Activated CD4-positive, alpha-beta memory T cell treated with anti-CD3 and anti-CD28 coated beads for 36 hours (primary cell): ENCODE measurements around the gene ZNF189. TPM values are rescaled to one million over a fixed set of nuclear protein-coding genes. Genes with fewer than 3 reads are reported as not detected.

ENCODE experiments used
- CTCF ChIA-PET: fragments of 350-600 bp; sonication (Branson Sonifier 250); formaldehyde crosslinking; loops from one replicate; lab custom pipeline; 2021; ENCODE audit warnings: antibody characterized with exemption, inconsistent platforms; lab: Charles Lee
- POLR2A ChIA-PET: fragments of 350-600 bp; sonication (Branson Sonifier 250); formaldehyde crosslinking; loops from one replicate; lab custom pipeline; 2021; ENCODE audit warnings: antibody characterized with exemption; lab: Charles Lee
- DNase-seq: peaks from one replicate; pipeline ENCODE4 v3.0.0-alpha.2; 2020
- H3K27ac Mint-ChIP-seq: one replicate; pipeline ENCODE4 v1.8.0; 2021; ENCODE audit warnings: mixed read lengths
- H3K27me3 Mint-ChIP-seq: one replicate; pipeline ENCODE4 v1.8.0; 2021; ENCODE audit warnings: mixed read lengths
- H3K36me3 Mint-ChIP-seq: one replicate; pipeline ENCODE4 v1.8.0; 2021; ENCODE audit warnings: mixed read lengths
- H3K4me1 Mint-ChIP-seq: one replicate; pipeline ENCODE4 v1.8.0; 2021; ENCODE audit warnings: low read depth, mixed read lengths
- H3K4me3 Mint-ChIP-seq: one replicate; pipeline ENCODE4 v1.8.0; 2021; ENCODE audit warnings: mild to moderate bottlenecking, mixed read lengths
- H3K9me3 Mint-ChIP-seq: one replicate; pipeline ENCODE4 v1.8.0; 2021; ENCODE audit warnings: mixed read lengths
- intact Hi-C: fragments of 100-400 bp; cut with micrococcal nuclease; formaldehyde crosslinking; loops from one replicate; pipeline ENCODE4 v1.15.1; 2023
- total RNA-seq, 2 experiments: library from RNA; stranded (reverse); gene quantifications; one replicate each; pipeline ENCODE4 v1.2.3, GENCODE V29; 2021

The ZNF189 gene
- total RNA-seq, 2 experiments from 2014 or later = 10.2 to 10.6 TPM

DNA sequence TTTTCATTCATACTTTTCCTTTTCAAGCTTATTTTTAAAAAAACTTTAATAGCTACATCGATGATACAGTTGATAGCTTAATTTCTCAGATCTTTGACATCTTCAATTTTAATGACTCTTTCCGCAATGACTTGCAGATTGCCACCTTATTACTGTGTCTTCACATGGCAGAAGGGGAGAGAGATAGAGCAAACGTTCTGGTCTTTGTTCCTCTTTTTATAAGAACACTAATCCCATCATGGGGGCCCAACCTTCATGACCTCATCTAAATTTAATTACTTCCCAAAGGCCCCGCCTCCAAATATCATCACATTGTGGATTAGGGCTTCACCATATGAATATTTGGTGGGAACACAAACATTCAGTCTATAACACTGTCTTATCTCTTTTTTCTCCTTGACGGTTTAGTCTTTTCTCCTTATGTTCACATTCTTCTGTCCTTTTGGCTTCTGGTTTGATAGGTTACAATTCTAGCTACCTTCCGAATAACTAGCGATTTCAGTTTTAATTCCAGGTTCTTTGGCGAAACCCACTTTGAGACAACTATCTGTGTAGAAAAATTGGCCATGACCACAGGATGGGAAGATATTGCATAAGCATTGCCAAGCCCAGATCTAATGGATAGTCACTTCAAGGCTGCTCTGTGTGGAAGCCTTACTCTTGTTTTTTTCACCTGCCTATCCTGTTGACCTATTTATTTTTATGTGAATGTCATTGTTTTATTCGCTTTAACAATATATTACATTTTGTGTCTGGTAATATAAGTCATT, 5.0 kb downstream of the ZNF189 start:
- ChIA-PET POLR2A (no interaction called here), CTCF (interaction anchor here (1.1 to 1.6 kb wide), 2 partner anchors 15 to 92 kb away, joined by 4 to 5 read pairs; no protein-coding TSS in a partner anchor)
- no peak for DNase-seq
- Mint-ChIP-seq H3K9me3 (peaks cover 48% of the 10 kb centered on the region), H3K36me3 (peaks cover 83% of the 10 kb centered on the region), H3K4me1 (peaks cover 36% of the 10 kb centered on the region), H3K4me3 (no peak overlapping the region), H3K27ac (no peak overlapping the region), H3K27me3 (no peaks in the 10 kb centered on the region)
- intact Hi-C loops = no loop called here

- H3K27ac Mint-ChIP-seq = no peak overlapping the region
These were observed 9.9 kb downstream of the ZNF189 start for GRCh38 chr9:101408374-101409078.

GRCh38 chr9:101409079-101409477, 10.4 kb downstream of the ZNF189 start:
- CTCF ChIA-PET = no interaction called here

More at GRCh38 chr9:101408374-101409078, 9.9 kb downstream of the ZNF189 start:
- intact Hi-C loops = no loop called here
- H3K36me3 Mint-ChIP-seq = peaks cover 88% of the 10 kb centered on the region
- ChIA-PET POLR2A (no interaction called here), CTCF (interaction anchor here (1.2 kb wide), 1 partner anchor 20 kb away, joined by 3 read pairs; no protein-coding TSS in a partner anchor)
- DNase-seq = no peak
- peaks cover 85% of the 10 kb centered on the region for H3K9me3 Mint-ChIP-seq
- H3K27me3 Mint-ChIP-seq = no peaks in the 10 kb centered on the region
- H3K4me3 Mint-ChIP-seq = no peak overlapping the region
- H3K4me1 Mint-ChIP-seq = peaks cover 3% of the 10 kb centered on the region

DNA sequence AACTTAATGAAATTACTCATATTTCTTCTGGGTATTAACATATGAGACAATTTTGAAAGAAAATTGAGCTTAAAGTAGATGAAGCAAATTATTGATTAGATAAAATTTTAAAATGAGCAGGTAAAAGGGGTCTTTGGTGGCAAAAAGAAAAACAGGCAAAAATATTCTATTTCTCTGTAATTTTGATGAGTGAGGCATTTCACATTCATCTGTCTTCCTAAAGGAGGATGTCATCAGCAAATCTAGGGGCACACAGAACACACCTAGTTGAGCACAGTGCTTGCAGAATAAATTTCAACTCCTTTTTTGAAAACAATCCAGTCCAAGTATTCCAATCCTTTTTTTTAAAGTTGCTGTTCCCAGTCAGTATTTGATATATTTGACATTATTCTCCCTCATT, 16.2 kb downstream of the ZNF189 start:
- intact Hi-C loops = no loop called here
- CTCF ChIA-PET = no interaction called here
- no peak overlapping the region for H3K27ac Mint-ChIP-seq
- no peaks in the 10 kb centered on the region for H3K4me1 Mint-ChIP-seq
- POLR2A ChIA-PET = no interaction called here
- H3K9me3 Mint-ChIP-seq = peaks cover 78% of the 10 kb centered on the region
- no peaks in the 10 kb centered on the region for H3K27me3 Mint-ChIP-seq
- H3K4me3 Mint-ChIP-seq = no peak overlapping the region
- no peak for DNase-seq
- peaks cover 47% of the 10 kb centered on the region for H3K36me3 Mint-ChIP-seq

More at GRCh38 chr9:101409079-101409477, 10.4 kb downstream of the ZNF189 start:
- POLR2A ChIA-PET = no interaction called here
- Mint-ChIP-seq H3K9me3 (peaks cover 83% of the 10 kb centered on the region), H3K27ac (no peak overlapping the region), H3K27me3 (no peaks in the 10 kb centered on the region), H3K36me3 (peaks cover 86% of the 10 kb centered on the region), H3K4me3 (no peak overlapping the region), H3K4me1 (no peaks in the 10 kb centered on the region)
- no peak for DNase-seq
- intact Hi-C loops = no loop called here

DNA sequence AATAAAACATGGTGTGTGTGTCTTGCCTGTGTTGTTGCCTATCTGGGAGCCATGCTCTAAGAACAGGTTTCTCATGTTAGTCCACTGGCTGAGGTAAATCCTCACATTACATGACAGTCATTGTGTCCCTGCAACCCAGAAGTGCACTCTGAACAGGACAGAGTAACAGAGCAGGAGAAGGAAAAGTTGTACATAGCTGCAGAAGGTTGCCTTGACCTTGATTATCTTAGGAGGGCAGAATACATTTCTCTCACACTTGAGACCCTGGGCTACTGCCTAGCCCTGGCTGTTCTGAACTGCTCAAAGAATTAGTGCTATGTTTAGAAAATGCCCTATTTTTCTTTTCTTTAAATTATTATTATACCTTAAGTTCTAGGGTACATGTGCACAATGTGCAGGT, 16.9 kb downstream of the ZNF189 start:
- intact Hi-C loops = no loop called here
- peaks cover 41% of the 10 kb centered on the region for H3K36me3 Mint-ChIP-seq
- POLR2A ChIA-PET = no interaction called here
- peaks cover 75% of the 10 kb centered on the region for H3K9me3 Mint-ChIP-seq
- H3K27ac Mint-ChIP-seq = no peak overlapping the region
- no peak overlapping the region for H3K4me3 Mint-ChIP-seq
- CTCF ChIA-PET = no interaction called here
- no peaks in the 10 kb centered on the region for H3K4me1 Mint-ChIP-seq
- H3K27me3 Mint-ChIP-seq = no peaks in the 10 kb centered on the region
- DNase-seq = no peak

- ChIA-PET POLR2A (no interaction called here), CTCF (no interaction called here)
- no peak for DNase-seq
- Mint-ChIP-seq H3K9me3 (peaks cover 67% of the 10 kb centered on the region), H3K27me3 (no peaks in the 10 kb centered on the region), H3K4me1 (no peaks in the 10 kb centered on the region), H3K4me3 (no peak overlapping the region), H3K36me3 (peaks cover 28% of the 10 kb centered on the region), H3K27ac (no peak overlapping the region)
- intact Hi-C loops = no loop called here
These were observed 18.7 kb downstream of the ZNF189 start for GRCh38 chr9:101417389-101417788.

DNA sequence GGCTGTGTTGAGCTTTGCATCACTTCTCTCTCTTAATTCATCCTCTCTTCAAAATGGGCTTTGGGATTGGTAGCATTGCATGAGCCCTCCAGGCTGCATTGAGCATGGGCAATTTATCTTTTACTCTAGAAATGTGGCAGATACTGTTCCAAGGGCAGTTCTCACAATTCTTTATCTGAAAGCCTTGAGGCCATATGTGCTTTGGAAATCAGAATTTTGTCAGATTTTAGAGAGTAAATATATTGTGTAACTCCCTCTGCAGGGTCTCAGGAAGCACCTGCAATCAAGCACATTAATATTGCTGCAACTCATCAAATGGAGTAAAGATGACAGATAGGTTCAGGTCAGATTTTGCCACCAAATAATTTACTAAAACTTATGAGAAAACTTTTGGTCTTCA, 19.3 kb downstream of the ZNF189 start:
- no peaks in the 10 kb centered on the region for H3K27me3 Mint-ChIP-seq
- DNase-seq = no peak
- peaks cover 62% of the 10 kb centered on the region for H3K9me3 Mint-ChIP-seq
- H3K4me1 Mint-ChIP-seq = no peaks in the 10 kb centered on the region
- POLR2A ChIA-PET = interaction anchor here (0.7 kb wide), 1 partner anchor 147 kb away, joined by 3 read pairs; no protein-coding TSS in a partner anchor
- intact Hi-C loops = no loop called here
- H3K27ac Mint-ChIP-seq = no peak overlapping the region
- CTCF ChIA-PET = no interaction called here
- no peak overlapping the region for H3K4me3 Mint-ChIP-seq
- peaks cover 24% of the 10 kb centered on the region for H3K36me3 Mint-ChIP-seq

DNA sequence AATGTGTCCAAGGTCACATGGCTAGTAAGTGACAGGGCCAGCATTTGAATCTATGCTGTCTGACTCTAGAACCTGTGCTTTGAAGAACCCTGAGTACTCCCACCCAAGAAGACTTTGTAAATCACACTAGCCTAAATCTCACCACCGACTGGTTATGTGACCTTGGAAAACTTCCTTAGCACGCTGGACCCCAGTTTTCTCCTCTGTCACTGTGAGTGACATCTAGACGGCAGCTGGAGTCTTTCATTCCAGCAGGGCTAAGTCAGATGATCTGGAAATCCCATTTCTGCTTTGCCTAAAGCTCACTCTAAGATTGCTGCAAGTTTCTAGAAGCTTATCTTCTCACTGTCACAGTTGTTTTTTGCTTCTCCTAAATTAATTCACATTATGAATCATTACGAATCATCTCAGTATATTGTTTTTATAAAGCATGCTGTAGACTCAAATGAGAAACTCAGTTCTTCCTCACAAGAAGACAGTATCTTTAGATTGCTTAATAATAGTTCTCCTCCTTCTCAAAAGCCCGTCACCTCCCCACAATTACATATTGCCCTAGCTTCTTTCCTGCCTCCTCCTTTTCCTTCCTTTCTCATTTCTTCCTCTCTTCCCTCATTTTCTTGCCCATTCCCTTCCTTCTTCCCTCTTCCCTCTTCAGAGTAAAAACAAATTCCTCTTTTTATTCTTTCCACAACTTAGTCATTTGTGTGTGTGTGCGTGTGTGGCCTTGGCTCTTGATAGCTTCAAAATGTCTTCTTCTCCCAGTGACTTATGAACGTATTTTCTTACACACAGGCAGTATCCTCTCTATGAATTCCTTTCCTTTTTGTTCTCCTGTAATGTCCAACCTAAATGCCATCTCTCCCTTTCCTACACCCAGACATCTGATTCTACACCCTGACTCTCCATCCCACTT, 20.1 kb downstream of the ZNF189 start:
- Mint-ChIP-seq H3K9me3 (peaks cover 57% of the 10 kb centered on the region), H3K36me3 (peaks cover 17% of the 10 kb centered on the region), H3K4me1 (no peaks in the 10 kb centered on the region), H3K27me3 (no peaks in the 10 kb centered on the region), H3K4me3 (no peak overlapping the region), H3K27ac (no peak overlapping the region)
- intact Hi-C loops = no loop called here
- ChIA-PET CTCF (no interaction called here), POLR2A (interaction anchor here (0.7 kb wide), 1 partner anchor 146 kb away, joined by 3 read pairs; no protein-coding TSS in a partner anchor)
- DNase-seq = no peak

DNA sequence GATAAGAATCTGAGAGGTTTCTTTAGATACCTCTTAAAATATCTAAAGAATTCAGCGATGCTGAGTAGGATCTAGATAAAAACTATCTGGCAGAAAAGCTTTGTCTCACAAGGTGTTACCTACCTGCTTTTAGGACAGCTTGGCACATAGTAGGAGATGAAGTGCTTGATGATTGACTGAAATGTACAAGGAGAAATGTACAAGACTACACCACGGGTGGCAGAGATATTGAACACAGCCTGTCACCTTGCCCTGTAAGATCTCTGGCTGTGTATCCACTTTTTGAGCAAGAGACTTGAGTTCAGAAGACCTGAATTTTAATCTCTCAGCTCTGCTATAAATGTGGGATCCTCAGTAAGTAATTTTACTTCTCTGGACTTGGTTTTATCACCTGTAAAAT, 21.2 kb downstream of the ZNF189 start:
- ChIA-PET POLR2A (no interaction called here), CTCF (no interaction called here)
- Mint-ChIP-seq H3K27ac (no peak overlapping the region), H3K9me3 (peaks cover 54% of the 10 kb centered on the region), H3K36me3 (peaks cover 13% of the 10 kb centered on the region), H3K27me3 (peaks cover 2% of the 10 kb centered on the region), H3K4me3 (no peak overlapping the region), H3K4me1 (no peaks in the 10 kb centered on the region)
- intact Hi-C loops = no loop called here
- no peak for DNase-seq

DNA sequence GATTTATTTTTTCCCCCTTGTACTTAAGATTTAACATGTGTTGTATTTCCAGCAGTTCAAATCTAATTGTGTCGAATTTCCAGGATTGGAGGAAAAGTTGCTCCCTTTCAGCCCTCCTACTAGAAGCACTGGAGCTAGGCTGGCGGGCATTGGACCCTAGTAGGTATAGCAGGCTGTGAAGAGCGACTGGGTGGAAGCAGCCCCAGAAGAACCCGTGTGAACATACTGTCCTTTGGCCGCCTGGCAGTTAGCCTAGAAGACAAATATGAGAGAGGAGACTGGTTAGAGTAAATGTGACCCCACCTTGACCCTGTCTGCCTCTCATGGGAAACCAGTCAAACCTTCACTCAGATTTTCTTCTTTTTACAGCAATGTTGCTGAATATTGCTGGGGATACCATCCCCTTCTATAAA, 23.0 kb downstream of the ZNF189 start:
- DNase-seq = no peak
- H3K4me1 Mint-ChIP-seq = no peaks in the 10 kb centered on the region
- intact Hi-C loops = no loop called here
- peaks cover 2% of the 10 kb centered on the region for H3K27me3 Mint-ChIP-seq
- peaks cover 46% of the 10 kb centered on the region for H3K9me3 Mint-ChIP-seq
- CTCF ChIA-PET = no interaction called here
- H3K36me3 Mint-ChIP-seq = peaks cover 10% of the 10 kb centered on the region
- no peak overlapping the region for H3K4me3 Mint-ChIP-seq
- POLR2A ChIA-PET = no interaction called here
- no peak overlapping the region for H3K27ac Mint-ChIP-seq

- Mint-ChIP-seq H3K4me1 (no peaks in the 10 kb centered on the region), H3K27ac (no peak overlapping the region), H3K27me3 (peaks cover 2% of the 10 kb centered on the region), H3K36me3 (peaks cover 2% of the 10 kb centered on the region), H3K9me3 (peaks cover 6% of the 10 kb centered on the region), H3K4me3 (no peak overlapping the region)
- no peak for DNase-seq
- intact Hi-C loops = no loop called here
- CTCF ChIA-PET = interaction anchor here (1.2 kb wide), 1 partner anchor 22 kb away, joined by 4 read pairs; no protein-coding TSS in a partner anchor
- POLR2A ChIA-PET = no interaction called here
These were observed 28.7 kb downstream of the ZNF189 start for GRCh38 chr9:101427358-101427757.
